NCI-H146 (cell line): ENCODE measurements around the gene RASL12.
"Not testable (repeated sequence)": the region's sequence is repeated elsewhere in the genome, so short reads cannot be mapped to it uniquely, and the experiment has no call there.

Experiments used
- DNase-seq: peaks from one replicate; lab custom pipeline; 2025; lab: John Stamatoyannopoulos, UW

Gene RASL12

DNA sequence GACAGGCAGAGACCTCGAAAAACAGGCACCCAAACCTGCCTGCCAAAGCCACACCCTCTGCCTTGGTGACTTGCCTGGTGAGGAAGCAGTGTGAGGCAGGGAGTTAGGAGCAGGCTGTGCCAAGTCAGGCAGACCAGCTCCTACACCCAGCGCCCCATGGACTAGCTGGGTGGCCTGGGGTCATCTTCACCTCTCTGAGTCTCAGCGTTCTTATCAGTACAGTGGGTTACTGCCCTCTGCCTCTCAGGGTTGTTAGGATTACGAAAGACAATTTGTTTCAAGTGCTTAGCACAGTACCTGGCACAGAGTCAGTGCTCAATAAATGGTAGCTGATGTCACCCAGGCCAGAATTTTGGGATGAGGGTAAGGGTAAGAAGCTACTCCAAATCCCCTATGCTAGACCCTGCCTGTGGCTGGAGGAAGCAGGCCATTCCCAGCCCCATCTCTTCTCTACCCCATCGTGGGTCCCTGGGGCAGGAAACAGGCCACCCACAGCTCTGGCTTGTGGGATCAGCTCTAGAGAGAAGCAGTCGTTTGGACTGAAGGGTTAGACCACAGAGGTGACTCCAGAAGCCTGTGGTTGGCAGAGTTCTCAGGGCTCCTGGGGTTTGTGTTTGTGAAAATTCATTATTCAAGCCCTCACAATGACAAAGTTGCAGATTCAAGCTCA lies 12.5 kb downstream of the RASL12 start:
- no peak for DNase-seq

DNA sequence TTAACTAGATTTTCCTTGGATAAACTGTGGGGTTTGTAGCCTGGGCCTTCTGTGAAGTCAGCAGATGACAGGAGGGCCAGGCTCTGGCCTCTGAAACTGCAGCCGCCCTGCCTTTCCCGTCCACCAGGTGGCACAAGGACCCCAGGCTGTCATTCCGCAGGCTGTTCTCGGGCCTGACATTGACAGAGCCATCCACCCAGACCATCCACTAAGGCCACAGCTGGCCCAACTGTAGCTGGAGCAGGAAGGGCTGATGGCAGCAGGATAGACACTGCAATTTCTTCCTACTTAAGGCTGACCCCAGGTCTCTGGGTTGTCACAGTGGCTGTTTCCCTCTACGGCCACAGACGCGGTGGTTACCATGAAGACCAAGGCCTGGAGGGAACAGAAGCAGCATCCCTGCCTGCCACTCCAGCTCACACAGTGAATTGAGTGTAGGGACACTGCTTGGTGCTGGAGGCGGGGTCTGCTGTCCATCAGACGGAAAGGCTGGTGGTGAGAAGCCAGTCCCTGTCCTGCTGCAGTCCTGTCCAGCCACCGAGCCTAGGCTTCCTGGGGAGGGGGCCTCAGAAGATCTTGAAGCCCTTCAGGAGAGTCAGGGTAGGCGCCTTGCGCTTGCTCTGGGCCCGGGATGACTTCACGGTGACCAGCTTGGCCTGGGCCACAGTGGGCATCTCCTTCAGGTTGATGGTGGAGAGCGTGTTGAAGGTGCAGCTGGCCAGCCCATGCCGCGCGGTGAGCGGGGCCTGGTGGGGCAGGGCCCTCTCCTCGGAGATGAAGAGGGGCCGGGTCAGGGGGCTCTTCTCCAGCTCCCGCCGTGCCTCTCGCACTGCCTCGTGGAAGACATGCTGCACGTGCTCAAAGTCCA lies 13.2 kb downstream of the RASL12 start:
- DNase-seq, result peak; percentile 25

DNA sequence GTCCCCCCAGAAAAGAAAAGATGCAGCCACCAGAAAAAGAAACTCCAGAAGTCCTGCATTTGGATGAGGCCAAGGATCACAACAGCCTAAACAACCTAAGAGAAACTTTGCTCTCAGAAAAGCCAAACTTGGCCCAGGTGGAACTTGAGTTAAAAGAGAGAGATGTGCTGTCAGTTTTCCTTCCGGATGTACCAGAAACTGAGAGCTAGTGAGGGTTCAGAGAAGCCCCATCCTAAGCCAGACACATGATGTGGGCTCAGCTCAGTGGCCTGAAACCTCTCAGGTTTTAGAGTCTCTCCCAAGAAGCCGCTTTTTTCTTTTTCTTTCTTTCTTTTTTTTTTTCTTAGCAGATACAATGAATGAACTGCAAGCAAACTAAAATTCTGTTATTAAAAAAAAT lies 14.8 kb downstream of the RASL12 start:
- no peak for DNase-seq

GRCh38 chr15:65051266-65051665 lies 16.5 kb downstream of the RASL12 start:
- no peak for DNase-seq

DNA sequence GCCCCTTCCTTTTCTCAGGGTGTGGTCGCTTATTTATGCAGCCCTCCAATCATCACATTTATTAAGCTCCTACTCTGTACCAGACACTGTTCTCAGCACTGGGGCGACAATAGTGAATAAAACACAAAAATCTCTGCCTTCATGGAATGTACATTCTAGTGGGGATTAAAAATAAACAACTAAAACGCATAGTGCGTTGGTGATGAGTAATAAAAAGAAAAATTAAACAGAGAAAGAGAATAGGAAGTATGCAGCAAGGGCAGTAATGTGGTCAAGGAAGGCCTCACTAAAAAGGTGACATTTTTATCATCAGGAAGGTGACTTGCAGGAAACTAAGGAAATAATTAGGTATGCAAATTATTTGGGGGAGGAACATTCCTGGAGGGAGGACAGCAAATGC lies 17.5 kb downstream of the RASL12 start:
- no peak for DNase-seq

- DNase-seq, result peak; percentile 95
These were observed 18.4 kb downstream of the RASL12 start for GRCh38 chr15:65049418-65049840.

DNA sequence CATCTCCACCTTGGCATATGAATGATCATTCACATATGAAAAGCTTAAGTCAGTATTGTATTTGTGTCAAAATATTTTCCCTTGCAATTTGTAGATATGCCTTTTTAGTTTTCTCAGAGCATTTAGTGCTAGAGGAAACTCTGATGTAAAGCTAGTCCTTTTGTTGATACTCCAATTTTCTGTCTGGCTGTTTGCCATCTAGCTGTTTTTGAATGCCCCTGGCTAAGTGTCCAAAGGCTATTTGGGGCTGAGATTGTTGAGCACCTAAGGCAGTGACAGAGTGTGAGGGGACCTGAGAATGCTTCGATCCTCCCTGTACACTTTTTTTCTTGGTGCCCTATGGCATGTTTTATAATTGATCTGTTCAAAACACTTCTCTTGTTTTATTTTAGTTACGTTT lies 19.6 kb downstream of the RASL12 start:
- DNase-seq, result no peak

DNA sequence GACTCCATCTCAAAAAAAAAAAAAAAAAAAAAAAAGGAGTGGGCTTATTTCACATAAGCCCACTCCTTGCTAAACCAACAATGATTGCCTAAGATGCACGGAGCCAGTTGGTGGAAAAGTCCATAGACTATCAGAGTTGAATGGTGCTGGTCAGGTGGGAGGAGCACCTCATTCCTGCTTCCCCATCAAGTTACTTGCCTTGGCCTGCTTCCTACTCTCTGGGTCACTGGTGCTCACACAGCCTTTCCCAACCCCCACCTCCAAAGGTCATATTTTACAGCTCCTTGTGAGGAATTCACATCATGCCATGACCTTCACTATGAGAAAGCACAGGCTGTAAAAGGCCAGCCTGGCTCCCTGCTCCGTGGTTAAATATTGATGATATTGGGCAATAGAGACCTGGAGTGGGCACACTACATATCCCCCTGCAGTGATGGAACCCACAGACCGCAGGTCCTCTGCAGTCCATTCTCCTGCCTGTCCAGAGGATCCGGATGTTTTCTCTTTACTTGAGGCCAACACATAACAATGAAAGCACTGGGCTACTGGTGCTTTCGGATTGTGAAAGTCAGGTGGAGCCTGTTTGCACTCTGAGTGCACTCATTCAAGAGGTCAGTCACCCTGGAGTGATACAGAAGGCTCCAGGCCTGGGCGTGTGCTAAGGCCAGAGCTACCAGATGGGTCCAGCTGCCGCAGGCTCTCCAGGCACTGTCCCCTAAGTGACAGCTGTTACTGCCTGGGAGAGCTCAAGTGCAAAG lies 22.9 kb downstream of the RASL12 start, which contains the start of gene SLC51B:
TSS of gene SLC51B (plus strand) at position 664 of the 758 bp plus-strand sequence. CDS start 4,618 bp downstream, outside the sequence.
- DNase-seq, result peak; percentile 88

DNA sequence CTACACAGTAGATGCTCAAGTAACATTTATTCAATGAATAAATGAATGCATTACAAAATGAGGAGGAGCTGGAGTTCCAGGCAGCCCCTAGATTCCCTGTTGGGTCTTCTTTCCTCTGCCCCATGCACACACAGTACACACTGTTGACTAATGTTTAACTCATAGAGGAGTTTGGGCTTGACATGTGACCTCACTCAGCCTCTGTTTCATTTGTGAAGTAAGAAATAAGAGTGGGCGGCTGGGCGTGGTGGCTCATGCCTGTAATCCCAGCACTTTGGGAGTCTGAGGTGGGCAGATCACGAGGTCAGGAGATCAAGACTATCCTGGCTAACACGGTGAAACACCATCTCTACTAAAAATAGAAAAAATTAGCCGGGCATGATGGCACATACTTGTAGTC lies 23.6 kb downstream of the RASL12 start:
- not testable (repeated sequence) for DNase-seq

GRCh38 chr15:65042776-65043327 lies 24.9 kb downstream of the RASL12 start:
- no peak for DNase-seq

DNA sequence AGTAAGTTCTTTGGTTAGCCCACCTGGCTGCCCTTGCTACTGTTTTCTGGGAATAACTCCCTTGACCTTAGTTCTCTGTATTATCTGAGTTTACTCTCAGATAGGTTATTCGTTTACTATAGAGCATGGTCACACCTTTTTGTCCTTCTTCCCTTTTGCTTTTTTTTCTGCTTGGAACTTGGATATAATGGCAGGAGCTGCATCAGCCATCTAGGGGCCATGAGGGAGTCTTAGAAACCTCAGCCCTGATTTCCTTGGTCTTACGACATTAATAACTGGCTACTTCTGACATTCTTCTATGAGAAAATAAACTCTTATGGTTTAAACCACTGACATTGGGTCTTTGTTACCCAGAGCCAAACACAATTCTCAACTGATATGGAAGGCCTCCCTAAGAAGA lies 26.0 kb downstream of the RASL12 start:
- no peak for DNase-seq

- no peak for DNase-seq
These were observed 27.3 kb downstream of the RASL12 start for GRCh38 chr15:65040461-65040860.

GRCh38 chr15:65038836-65039235 lies 29.0 kb downstream of the RASL12 start:
- no peak for DNase-seq

DNA sequence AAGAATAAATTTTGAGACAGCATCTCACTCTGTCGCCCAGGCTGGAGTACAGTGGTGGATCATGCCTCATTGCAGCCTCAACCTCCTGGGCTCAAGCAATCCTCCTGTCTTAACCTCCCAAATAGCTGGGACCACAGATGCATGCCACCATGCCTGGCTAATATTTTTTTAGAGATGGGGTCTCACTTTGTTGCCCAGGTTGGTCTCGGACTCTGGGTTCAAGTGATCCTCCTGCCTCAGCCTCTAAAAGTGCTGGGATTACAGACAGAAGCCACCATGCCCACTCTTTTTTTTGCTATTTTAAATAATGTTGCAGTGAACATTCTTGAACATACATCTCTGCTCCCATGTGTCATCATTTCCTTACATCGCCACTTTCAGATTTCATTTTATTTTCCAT lies 29.4 kb downstream of the RASL12 start:
- DNase-seq, result no peak

- DNase-seq, result no peak
These were observed 30.5 kb downstream of the RASL12 start for GRCh38 chr15:65037309-65037708.

- no peak for DNase-seq
These were observed 33.1 kb downstream of the RASL12 start for GRCh38 chr15:65034719-65035118.

GRCh38 chr15:65033659-65034269 lies 34.0 kb downstream of the RASL12 start:
- DNase-seq, result peak; percentile 23

DNA sequence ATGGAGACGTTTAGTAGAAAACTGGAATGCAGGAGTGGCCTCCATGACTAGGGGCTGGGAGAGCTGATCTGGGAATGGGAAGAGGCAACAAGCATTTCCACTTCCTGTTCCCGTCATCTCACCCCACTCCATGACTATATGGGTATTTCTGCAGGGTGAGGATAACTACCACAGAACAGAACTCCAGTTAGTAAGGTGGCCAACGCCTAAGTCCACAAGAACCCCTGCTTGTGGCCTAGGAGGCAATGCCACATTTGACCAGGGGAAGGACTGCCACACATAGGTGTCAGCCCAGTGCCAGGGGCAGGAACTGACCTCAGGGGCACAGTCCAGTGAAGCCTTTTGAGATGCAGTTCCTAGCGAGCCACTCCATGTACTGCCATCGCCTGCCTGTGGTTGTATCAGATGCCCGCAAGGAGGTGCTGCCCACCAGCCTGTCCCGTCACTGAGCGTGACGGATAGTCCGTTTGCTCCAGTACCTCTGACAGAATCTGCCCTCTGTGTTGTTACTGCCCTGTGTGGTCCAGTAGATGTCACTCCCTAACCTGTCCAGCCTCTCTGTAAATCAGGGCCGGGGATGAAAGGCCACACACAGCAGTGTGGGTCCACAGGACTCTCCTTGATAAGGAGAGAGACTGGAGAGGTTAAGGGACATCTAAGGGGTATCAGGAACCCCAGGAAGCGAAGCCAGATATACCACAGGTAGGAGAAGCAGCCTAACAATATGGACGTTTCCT lies 34.8 kb downstream of the RASL12 start:
- DNase-seq, result peak; percentile 63

DNA sequence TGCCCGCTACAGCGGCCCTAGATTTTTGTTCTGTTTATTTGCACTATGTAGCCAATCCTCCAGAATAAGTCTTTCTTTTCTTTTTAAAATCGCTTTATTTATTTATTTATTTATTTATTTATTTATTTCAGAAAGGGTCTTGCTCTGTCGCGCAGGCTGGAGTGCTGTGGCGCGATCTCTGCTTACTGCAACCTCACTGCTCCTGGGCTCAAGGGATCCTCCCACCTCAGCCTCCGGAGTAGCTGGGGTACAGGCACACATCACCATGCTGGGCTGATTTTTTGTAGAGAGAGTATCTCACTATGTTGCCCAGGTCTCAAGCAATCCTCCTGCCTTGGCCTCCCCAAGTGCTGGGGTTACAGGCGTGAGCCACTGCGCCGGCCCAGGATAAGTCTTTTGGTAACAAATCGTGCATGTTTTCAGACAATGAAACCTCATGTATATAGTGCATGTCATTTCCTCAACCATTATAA lies 38.0 kb downstream of the RASL12 start:
- no peak for DNase-seq

DNA sequence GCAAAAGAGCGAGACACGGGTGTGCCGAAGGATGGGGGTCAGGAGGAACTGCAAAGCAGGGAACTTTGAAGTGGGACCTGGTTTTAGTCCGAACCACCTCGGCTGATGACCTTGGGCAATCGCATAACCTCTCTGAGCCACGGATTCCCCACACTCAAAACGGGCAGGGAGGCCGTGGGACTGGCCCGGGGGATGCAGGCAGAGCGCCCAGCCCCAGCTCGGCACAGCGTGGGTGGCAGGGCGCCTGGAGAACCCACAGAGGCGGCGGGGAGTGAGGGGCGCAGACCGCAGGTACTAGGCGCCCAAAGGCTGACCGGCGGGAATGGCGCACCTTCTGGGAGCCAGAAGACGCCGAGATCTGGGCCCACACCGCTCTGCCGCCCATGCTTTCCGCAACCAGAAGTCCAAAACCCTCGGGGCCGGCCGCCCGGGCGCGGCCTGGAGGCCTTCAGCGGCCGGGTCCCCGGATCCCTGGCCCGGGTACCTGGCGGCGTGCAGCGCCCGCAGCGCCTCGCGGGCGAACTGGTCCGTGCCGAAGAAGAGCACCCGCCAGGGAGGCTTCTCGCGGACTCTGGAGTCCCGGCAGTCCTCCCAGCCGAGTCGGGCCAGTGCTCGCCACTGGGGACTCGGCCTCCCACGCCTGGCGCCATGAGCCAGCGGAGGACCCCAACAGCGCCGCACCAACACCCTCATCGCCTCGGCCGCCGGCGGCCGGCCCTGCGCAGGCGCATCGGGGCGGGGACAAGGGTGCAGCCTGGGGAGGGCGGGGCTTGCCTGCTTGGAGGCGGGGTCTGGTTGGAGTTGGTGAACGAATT lies 38.7 kb downstream of the RASL12 start, which contains the start of gene MTFMT:
TSS of gene MTFMT (minus strand) at position 719 of the 815 bp plus-strand sequence. CDS start at position 693, 26 bp downstream.
- DNase-seq, result peak; percentile 75
